MCF 10A (cell line): ENCODE data around the gene UBXN10. TPM values are rescaled to one million over a fixed set of nuclear protein-coding genes. Genes with fewer than 3 reads are reported as not detected.

Experiments
- BruUV-seq: library from RNA; stranded (reverse); fragments of 400-500 nt; replicated peaks from 2 replicates; lab custom pipeline; 2021; lab: Mats Ljungman, UMichigan
- CTCF ChIA-PET: fragments of 300-600 bp; sonication (Branson Sonifier 250); formaldehyde crosslinking; extraction: SDS; loops from one replicate; lab custom pipeline; 2021; ENCODE audit warnings: antibody characterized with exemption, inconsistent platforms; lab: Yijun Ruan, JAX
- POLR2A ChIA-PET: fragments of 300-600, 350-650 bp; sonication (Branson Sonifier 250); formaldehyde crosslinking; extraction: SDS; loops from one replicate; lab custom pipeline; 2020; ENCODE audit warnings: antibody characterized with exemption, inconsistent platforms; lab: Yijun Ruan, JAX
- DNase-seq: peaks from one replicate; pipeline ENCODE4 v3.0.0-alpha.2; 2018; ENCODE audit not compliant: unreplicated experiment
- H3K27ac Mint-ChIP-seq: one replicate; pipeline ENCODE4 v1.8.0; 2022; ENCODE audit warnings: mild to moderate bottlenecking, low read depth, mixed read lengths; ENCODE audit not compliant: unreplicated experiment
- H3K27me3 Mint-ChIP-seq: one replicate; pipeline ENCODE4 v1.8.0; 2022; ENCODE audit warnings: mixed read lengths; ENCODE audit not compliant: insufficient read depth, unreplicated experiment
- H3K36me3 Mint-ChIP-seq: one replicate; pipeline ENCODE4 v1.8.0; 2022; ENCODE audit warnings: mild to moderate bottlenecking, moderate library complexity, mixed read lengths; ENCODE audit not compliant: insufficient read depth, unreplicated experiment
- H3K4me1 Mint-ChIP-seq: one replicate; pipeline ENCODE4 v1.8.0; 2022; ENCODE audit warnings: mixed read lengths; ENCODE audit not compliant: insufficient read depth, unreplicated experiment
- H3K4me3 Mint-ChIP-seq: one replicate; pipeline ENCODE4 v1.8.0; 2022; ENCODE audit warnings: mild to moderate bottlenecking, moderate library complexity, mixed read lengths; ENCODE audit not compliant: unreplicated experiment
- H3K9me3 Mint-ChIP-seq: one replicate; pipeline ENCODE4 v1.8.0; 2022; ENCODE audit warnings: mixed read lengths; ENCODE audit not compliant: unreplicated experiment
- intact Hi-C: fragments of 100-400 bp; cut with micrococcal nuclease; formaldehyde crosslinking; loops from 2 replicates; pipeline ENCODE4 v1.14.1; 2022
- total RNA-seq: library from RNA; stranded (reverse); gene quantifications from 2 replicates; pipeline ENCODE4 v1.2.3, GENCODE V29; 2022
- TF ChIP-seq, protein P1 (sequence below): fragments of 200-600 bp; IDR thresholded peaks from one replicate; pipeline ENCODE4 v1.8.0; 2022; ENCODE audit warnings: antibody characterized with exemption, mild to moderate bottlenecking; ENCODE audit not compliant: unreplicated experiment

The UBXN10 gene
- total RNA-seq, 1 experiment from 2014 or later: not detected

DNA sequence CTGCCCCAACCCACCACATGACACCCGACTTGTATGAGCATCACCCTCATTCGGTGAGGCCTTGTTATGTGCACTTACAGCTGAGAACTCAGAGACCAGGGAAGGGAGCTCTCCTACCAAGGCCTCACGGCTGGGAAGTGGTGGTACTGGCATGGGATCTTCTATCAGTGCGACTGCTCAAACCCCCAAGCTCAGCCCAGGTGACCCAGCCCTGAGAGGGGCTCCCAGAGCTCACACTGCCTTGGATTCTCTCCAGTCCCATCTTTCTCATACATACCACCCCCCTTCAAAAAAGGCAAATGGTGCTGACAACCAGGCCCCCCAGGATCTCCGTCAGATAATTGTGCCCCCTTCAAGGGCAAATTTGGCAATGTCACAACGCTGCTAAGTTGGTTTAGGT lies 47.5 kb upstream of the UBXN10 start:
- Mint-ChIP-seq H3K4me1 (peaks cover 6% of the 10 kb centered on the region), H3K36me3 (no peaks in the 10 kb centered on the region), H3K27me3 (no peaks in the 10 kb centered on the region), H3K27ac (no peak overlapping the region), H3K9me3 (peaks cover 7% of the 10 kb centered on the region), H3K4me3 (no peak overlapping the region)
- ChIA-PET CTCF (interaction anchor here (0.9 kb wide), 1 partner anchor 37 kb away, joined by 4 read pairs; no protein-coding TSS in a partner anchor), POLR2A (no interaction called here)
- intact Hi-C loops: no loop called here
- TF ChIP-seq, protein P1, sequence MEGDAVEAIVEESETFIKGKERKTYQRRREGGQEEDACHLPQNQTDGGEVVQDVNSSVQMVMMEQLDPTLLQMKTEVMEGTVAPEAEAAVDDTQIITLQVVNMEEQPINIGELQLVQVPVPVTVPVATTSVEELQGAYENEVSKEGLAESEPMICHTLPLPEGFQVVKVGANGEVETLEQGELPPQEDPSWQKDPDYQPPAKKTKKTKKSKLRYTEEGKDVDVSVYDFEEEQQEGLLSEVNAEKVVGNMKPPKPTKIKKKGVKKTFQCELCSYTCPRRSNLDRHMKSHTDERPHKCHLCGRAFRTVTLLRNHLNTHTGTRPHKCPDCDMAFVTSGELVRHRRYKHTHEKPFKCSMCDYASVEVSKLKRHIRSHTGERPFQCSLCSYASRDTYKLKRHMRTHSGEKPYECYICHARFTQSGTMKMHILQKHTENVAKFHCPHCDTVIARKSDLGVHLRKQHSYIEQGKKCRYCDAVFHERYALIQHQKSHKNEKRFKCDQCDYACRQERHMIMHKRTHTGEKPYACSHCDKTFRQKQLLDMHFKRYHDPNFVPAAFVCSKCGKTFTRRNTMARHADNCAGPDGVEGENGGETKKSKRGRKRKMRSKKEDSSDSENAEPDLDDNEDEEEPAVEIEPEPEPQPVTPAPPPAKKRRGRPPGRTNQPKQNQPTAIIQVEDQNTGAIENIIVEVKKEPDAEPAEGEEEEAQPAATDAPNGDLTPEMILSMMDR: no peak
- BruUV-seq: no TSS peak
- no peak for DNase-seq

DNA sequence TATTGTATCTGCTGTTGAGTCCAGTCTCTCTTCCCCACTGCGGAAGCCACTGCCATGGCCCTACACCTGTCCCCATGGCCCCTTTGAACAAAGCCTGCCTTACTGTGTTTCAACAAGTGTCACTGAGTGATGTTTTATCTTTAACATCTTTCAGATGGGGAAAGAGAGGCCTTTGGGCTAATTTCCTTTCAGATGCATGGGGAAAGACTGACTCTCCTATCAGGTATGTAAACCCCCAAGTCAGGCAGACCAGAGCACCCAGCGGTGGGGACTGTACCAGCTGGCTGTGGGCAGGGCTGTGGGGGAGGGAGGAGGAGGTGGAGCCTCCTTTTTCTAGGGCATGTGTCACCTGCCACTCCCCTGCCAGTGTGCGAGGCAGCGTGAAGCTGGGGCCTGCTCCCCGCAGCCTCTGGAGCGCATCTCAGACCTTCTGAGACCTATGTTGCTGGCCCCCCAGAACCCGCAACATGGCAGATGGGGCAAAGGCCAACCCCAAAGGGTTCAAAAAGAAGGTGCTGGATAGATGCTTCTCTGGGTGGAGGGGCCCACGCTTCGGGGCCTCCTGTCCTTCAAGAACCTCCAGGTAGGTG lies 46.8 kb upstream of the UBXN10 start, which contains the start of gene PLA2G2F:
TSS of gene PLA2G2F (plus strand) at position 363 of the 590 bp plus-strand sequence. CDS start at position 468, 105 bp downstream.
- Mint-ChIP-seq H3K4me1 (peaks cover 3% of the 10 kb centered on the region), H3K4me3 (no peak within 1 kb of the TSS), H3K36me3 (no peaks in the 10 kb centered on the region), H3K27me3 (no peaks in the 10 kb centered on the region), H3K9me3 (peaks cover 3% of the 10 kb centered on the region), H3K27ac (no peak within 1 kb of the TSS)
- POLR2A ChIA-PET: no interaction called here
- CTCF ChIA-PET: no interaction called here
- TF ChIP-seq, protein P1: no peak
- intact Hi-C loops: no loop called here
- BruUV-seq: no TSS peak
- DNase-seq: no peak

DNA sequence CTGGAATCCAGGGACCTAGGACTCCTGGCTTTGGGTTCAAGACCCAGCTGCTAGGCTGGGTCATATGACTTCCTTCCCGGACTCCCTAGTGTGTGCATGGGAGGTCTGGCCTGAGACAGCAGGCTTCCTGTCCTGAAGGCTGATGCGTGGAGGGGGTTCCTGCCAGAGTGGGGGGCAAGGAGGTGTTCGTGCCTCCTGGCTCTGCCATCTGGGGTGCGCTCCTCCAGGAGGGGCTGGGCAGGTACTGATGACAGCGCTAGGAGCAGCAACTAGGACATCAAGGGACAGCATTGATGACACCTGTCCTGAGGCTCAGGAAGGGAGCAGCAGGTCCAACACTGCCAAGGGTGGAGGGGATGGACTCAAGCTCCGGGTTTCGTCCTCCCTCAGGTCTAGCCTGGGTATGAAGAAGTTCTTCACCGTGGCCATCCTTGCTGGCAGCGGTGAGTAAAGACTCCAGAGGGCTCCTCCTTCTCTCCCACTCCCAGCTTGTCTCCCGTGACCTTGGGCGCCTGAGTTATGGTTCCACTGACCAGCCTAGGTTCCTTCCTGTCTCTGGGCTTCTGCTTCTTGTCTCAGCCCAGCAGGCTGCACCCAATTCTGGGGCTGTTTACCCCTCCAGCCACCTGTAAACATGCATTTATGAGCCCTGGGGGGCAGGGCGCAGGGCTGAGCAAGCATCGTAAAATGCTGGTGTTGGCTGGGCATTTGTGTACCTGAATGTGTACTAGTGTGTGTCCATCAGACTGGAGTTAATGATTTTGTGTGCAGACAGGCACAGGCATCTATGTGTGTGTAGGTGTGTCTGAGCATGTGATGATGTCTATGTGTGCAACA lies 45.9 kb upstream of the UBXN10 start:
- ChIA-PET CTCF (no interaction called here), POLR2A (no interaction called here)
- intact Hi-C loops: no loop called here
- no TSS peak for BruUV-seq
- H3K9me3 Mint-ChIP-seq: no peaks in the 10 kb centered on the region
- no peaks in the 10 kb centered on the region for H3K4me1 Mint-ChIP-seq
- no peak for DNase-seq
- no peaks in the 10 kb centered on the region for H3K27me3 Mint-ChIP-seq
- no peaks in the 10 kb centered on the region for H3K36me3 Mint-ChIP-seq
- TF ChIP-seq, protein P1: no peak
- H3K27ac Mint-ChIP-seq: no peak overlapping the region
- no peak overlapping the region for H3K4me3 Mint-ChIP-seq

DNA sequence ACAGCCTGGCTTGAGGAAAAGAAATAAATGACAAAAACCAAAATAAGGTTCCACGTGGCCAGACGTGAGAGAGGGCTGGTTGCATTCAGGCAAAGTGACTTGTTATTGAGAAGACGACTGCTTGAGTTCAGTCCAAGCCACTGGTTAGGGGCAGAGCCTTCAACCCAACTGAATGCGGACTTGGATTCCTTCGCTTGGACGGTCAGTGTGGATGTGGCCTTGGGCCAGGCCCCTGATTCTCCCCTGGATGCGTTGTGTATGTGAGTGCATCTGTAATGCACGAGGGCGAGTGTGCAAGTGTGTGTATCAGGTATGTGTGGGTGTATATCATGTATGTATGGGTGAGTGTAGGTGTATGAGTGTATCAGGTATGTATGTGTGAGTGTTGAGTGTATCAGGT lies 44.9 kb upstream of the UBXN10 start:
- CTCF ChIA-PET: no interaction called here
- H3K4me1 Mint-ChIP-seq: no peaks in the 10 kb centered on the region
- H3K27me3 Mint-ChIP-seq: no peaks in the 10 kb centered on the region
- BruUV-seq: no TSS peak
- H3K27ac Mint-ChIP-seq: no peak overlapping the region
- no peak for DNase-seq
- H3K9me3 Mint-ChIP-seq: no peaks in the 10 kb centered on the region
- H3K36me3 Mint-ChIP-seq: no peaks in the 10 kb centered on the region
- intact Hi-C loops: no loop called here
- POLR2A ChIA-PET: no interaction called here
- H3K4me3 Mint-ChIP-seq: no peak overlapping the region
- TF ChIP-seq, protein P1: no peak
